HUES6 (cell line): ENCODE results near the gene GNG12.

Experiments used
- H3K27ac ChIP-seq: 2 replicates; pipeline ENCODE4 v1.7.0; 2013; ENCODE audit warnings: low read depth, mild to moderate bottlenecking, low read length, inconsistent platforms
- H3K27me3 ChIP-seq: 2 replicates; pipeline ENCODE4 v1.6.1; 2013; ENCODE audit warnings: low read length; ENCODE audit not compliant: control insufficient read depth, insufficient read depth
- H3K36me3 ChIP-seq: 2 replicates; pipeline ENCODE4 v1.6.1; 2013; ENCODE audit warnings: low read length; ENCODE audit not compliant: control insufficient read depth, insufficient read depth
- H3K4me1 ChIP-seq: 2 replicates; pipeline ENCODE4 v1.6.1; 2013; ENCODE audit warnings: low read length; ENCODE audit not compliant: control insufficient read depth, insufficient read depth
- H3K4me3 ChIP-seq: 2 replicates; pipeline ENCODE4 v1.5.1; 2013; ENCODE audit warnings: low read depth, low read length
- H3K9ac ChIP-seq: one replicate; pipeline ENCODE4 v1.6.1; 2013; ENCODE audit warnings: mild to moderate bottlenecking, low read length
- H3K9me3 ChIP-seq: 2 replicates; pipeline ENCODE4 v1.6.1; 2013; ENCODE audit warnings: low read depth, low read length; ENCODE audit not compliant: control insufficient read depth, insufficient read depth

Gene GNG12

DNA sequence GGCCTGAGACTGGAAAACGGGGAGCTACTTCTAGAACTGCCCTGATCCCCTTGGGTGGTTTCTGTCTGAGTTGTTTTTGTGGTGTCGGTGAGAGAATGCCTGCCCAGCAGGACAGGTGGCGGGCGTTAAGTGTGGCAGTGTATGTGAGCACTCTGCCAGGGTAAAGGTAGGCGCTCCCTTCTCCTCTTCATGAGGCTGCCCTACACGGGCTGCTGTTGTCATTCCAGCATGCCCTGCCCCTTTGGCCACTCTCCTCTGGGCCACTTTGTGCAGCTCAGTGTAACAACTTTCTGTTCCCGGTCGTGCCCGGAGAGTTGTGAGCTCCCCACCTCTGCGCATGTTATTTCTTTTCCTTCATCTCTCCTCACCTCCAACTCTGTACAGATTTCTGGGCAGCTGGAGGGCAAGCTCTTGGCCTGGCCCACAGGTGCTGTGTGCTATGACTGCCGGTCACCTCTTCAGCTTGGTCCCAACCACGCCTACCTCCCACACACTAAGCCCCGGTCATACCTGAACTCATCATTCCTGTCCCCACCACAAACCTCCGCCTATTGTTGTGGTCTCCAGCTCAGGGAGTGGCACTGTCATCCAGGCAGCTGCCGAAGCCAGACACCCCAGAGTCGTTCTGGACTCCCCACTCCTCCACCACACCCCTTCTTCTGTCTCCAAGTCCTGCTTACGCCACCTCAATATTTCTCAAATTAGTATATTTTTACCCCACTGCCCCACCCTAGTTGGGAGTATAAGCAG lies 79.3 kb downstream of the GNG12 start:
- no peaks in the 10 kb centered on the region for H3K9me3 ChIP-seq
- no peak overlapping the region for H3K27ac ChIP-seq
- H3K36me3 ChIP-seq, result no peaks in the 10 kb centered on the region
- no peak overlapping the region for H3K4me3 ChIP-seq
- H3K9ac ChIP-seq, result no peak overlapping the region
- H3K27me3 ChIP-seq, result no peaks in the 10 kb centered on the region
- H3K4me1 ChIP-seq, result peaks cover 34% of the 10 kb centered on the region

DNA sequence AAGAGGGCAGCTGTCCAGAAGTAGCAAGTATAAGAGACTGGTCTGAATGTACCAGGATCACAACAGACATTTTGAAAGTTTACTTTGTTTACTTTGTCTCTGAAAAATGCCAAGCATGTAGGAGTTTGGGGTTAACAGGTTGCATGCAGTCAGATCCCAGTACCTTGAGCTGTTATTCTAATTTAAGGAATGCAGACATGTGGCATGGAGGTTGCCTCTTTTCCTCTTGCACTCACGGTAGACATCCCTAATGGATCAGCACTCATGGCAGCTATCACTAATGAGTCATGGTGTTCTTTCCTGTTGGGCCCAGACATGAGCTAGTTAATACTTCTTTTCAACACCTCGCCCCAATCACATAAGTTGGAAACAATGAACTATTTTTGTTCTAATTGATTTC lies 81.0 kb downstream of the GNG12 start:
- H3K9me3 ChIP-seq, result no peaks in the 10 kb centered on the region
- H3K27ac ChIP-seq, result no peak overlapping the region
- H3K36me3 ChIP-seq, result no peaks in the 10 kb centered on the region
- peaks cover 49% of the 10 kb centered on the region for H3K4me1 ChIP-seq
- no peak overlapping the region for H3K9ac ChIP-seq
- H3K4me3 ChIP-seq, result no peak overlapping the region
- H3K27me3 ChIP-seq, result no peaks in the 10 kb centered on the region

DNA sequence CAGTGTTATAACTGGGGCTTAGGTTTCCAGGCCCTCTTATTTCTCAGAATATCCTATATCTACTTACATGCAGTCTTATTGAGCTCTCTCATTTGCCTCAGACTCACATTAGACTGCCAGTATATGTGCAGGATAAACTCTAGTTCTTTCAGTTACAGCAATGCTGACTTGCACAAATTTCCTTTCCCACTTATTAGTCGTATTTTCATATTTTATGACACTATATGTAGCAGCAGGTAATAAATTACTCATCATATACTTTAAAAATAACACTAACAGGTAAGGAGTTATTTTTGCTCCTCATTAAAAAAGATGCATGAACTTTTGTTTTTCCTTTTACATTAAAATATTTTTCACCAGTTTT lies 82.6 kb downstream of the GNG12 start:
- H3K4me1 ChIP-seq, result peaks cover 61% of the 10 kb centered on the region
- no peak overlapping the region for H3K4me3 ChIP-seq

DNA sequence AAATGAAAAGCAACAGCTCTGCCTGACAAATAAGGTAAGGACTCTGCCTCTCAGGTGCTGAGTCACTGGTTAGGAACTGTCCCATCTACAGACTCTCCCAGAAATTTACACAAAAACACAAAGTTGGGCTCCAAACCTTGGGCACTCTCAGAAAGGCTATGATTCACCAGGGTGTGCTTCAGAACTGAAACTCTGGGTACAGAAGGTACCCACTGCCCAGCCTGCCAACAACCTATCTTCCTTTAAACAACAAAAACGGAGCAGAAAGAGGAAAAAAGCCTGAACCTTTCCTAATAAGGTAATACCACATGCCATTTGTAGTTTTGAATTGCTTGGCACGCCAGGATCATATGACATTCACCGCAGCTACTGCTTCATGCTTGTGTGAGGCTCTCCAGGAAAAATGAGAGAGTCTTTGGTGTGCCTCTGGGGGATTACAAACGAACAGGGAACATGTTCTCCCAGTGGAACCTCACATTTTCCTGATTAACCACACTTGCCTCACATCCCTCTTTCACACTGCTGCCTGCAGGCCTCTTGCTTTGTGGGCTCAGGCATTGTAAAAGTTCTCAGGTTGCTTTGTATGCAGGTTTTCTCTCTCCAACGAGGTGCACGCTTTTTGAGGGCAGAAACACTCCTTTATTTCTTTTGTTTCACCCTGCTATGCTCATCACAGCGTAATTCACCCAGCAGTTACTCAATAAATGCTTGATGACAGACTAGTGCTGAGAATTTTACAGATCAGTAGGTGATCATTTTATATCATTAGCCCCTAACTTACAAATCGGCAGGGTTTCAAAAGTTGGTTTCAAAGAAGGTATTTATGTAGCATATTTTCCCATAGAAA lies 83.2 kb downstream of the GNG12 start:
- peak overlapping the region; percentile 14; the same call in 1 of the 2 replicates for H3K4me3 ChIP-seq
- H3K27ac ChIP-seq, result peak overlapping the region; percentile 82
- peaks cover 64% of the 10 kb centered on the region for H3K4me1 ChIP-seq
- H3K27me3 ChIP-seq, result no peaks in the 10 kb centered on the region
- no peaks in the 10 kb centered on the region for H3K9me3 ChIP-seq
- H3K9ac ChIP-seq, result peak overlapping the region; percentile 69
- no peaks in the 10 kb centered on the region for H3K36me3 ChIP-seq

More for the DNA sequence above, 82.6 kb downstream of the GNG12 start:
- H3K36me3 ChIP-seq, result no peaks in the 10 kb centered on the region
- H3K27ac ChIP-seq, result peak overlapping the region; percentile 82
- peak overlapping the region; percentile 69 for H3K9ac ChIP-seq
- H3K9me3 ChIP-seq, result no peaks in the 10 kb centered on the region
- no peaks in the 10 kb centered on the region for H3K27me3 ChIP-seq

DNA sequence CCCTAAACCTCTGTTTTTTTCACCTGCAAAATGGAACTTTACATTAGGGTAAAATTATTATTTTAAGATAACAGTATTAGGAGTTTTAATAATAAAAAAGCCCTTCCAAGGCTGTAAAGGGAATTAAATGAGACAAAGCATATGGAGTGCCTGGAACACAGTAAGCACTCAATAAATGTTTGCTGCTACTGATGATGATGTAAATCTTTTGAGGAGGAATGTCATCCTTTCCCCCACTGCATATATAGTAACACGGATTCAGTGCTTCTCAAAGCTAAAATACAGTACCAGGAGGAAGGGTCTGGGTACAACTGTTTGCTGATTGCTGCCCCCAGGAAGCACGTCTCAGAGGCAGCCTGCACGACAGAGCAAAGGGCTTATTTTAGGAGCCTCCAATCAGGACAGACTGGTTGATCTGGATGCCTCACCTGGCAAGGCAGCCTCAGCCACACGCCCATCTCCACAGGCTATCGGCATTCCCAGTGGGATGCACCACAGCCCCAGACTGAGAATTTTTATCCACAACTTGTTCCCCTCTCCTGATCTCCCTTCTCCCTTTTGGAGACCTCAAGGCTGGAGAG lies 83.9 kb downstream of the GNG12 start:
- Histone ChIP-seq H3K36me3 (no peaks in the 10 kb centered on the region), H3K9me3 (no peaks in the 10 kb centered on the region), H3K27ac (peak overlapping the region; percentile 82), H3K4me3 (peak overlapping the region; percentile 14; the same call in 1 of the 2 replicates), H3K27me3 (no peaks in the 10 kb centered on the region), H3K4me1 (peaks cover 64% of the 10 kb centered on the region), H3K9ac (peak overlapping the region; percentile 69)

DNA sequence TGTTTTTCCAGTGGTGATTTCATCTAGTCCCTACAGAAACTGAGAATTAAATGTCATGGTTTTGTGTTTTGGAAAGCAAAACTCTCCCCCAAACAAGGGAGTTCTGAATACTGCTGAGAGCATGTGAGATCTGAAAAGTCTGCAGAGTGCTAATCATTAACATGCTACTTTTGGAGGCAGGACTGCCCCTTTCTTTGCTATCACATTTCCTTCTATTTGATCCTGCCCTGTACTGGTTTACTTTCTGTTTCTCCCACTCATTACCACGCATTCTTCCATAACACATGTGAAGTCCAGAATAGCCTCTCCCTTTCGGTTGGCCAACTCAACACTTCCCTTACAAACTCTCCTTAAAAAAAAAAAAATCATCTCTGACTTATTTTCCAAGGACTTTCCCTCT lies 84.6 kb downstream of the GNG12 start:
- H3K36me3 ChIP-seq, result no peaks in the 10 kb centered on the region
- peaks cover 66% of the 10 kb centered on the region for H3K4me1 ChIP-seq
- H3K4me3 ChIP-seq, result no peak overlapping the region
- H3K9ac ChIP-seq, result no peak overlapping the region
- H3K27me3 ChIP-seq, result no peaks in the 10 kb centered on the region
- H3K9me3 ChIP-seq, result no peaks in the 10 kb centered on the region
- H3K27ac ChIP-seq, result no peak overlapping the region

DNA sequence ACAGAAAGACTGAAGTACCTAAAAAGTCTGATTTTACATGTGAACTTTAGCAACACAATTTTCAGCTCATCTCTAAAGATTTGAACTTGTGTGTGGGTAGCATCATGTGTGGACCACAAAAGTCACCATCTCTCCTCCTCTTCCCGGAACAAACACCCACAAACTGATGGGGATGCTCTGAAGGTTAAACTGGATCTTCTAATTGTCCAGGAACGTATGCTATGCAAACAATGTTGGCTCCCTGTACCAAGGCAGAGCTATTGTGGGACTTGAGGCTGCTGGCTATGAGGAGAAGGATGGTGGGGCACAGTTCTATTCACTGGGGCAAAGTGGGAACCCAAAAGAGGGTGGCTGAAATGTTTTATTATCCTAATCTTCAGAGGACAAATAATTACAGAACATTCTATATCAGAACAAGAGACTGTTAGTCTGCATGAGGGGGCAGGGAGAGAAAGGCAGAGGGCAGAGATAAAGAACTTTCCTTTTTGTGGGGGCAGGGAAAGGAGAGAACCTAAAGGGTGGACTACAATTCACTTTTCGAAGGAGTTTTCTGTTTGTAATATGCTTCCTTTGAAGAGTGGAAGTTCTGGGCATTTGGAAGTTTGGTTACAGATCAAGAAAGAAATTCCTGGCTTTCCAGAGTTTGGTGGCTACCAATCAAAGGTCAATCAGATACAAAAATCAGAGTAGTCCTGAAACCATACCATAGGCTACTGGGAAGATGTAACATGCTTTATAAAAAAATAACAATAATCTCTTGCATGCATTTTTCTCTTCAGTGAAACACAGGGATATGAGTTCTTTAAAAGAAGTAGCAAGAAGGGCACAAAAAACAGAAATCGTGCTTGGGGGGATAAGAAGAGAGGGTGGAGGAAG lies 85.4 kb downstream of the GNG12 start:
- H3K4me3 ChIP-seq, result no peak overlapping the region
- no peak overlapping the region for H3K9ac ChIP-seq
- H3K36me3 ChIP-seq, result no peaks in the 10 kb centered on the region
- no peaks in the 10 kb centered on the region for H3K27me3 ChIP-seq
- H3K4me1 ChIP-seq, result peaks cover 70% of the 10 kb centered on the region
- no peak overlapping the region for H3K27ac ChIP-seq
- H3K9me3 ChIP-seq, result no peaks in the 10 kb centered on the region

DNA sequence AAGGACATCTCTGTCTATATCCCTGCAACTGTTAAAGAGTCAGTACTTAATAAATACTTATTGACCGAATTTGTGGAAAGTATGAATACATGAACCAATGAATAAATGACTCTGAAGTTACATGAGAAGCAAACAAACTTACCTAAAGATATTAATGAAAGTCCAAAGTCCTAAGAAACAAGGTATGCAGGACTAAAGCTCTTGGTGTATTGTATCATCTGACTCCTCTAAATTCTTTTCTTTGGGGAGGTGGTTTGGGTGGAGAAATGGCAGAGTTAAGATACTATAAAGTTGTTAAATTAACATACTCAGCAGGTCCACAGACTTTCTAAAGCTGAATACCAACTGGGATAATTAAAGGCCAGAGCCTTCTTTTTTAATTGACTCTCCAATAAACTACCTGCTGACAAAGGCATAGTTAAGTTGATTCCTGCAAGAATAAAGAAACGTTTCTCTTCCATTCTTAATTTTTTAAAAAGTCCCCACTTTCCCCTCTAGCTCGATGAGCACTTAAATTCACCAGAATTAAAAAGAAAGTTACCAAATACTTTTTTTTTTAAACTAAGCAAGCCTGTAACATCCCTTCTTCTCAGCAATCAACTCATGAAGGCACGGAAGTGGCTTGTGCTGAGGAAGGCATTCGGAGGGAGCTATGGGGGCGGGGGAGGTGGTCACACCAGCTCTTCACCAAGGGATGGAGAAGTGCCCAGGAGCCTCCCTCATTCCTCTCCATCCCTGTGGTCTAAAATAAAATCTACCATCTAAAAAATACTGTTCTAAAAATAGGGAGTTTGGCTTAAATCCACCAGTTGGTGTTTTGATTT lies 87.2 kb downstream of the GNG12 start:
- Histone ChIP-seq H3K4me1 (peaks cover 57% of the 10 kb centered on the region), H3K4me3 (no peak overlapping the region), H3K36me3 (no peaks in the 10 kb centered on the region), H3K27ac (no peak overlapping the region), H3K9ac (no peak overlapping the region), H3K9me3 (no peaks in the 10 kb centered on the region), H3K27me3 (no peaks in the 10 kb centered on the region)

DNA sequence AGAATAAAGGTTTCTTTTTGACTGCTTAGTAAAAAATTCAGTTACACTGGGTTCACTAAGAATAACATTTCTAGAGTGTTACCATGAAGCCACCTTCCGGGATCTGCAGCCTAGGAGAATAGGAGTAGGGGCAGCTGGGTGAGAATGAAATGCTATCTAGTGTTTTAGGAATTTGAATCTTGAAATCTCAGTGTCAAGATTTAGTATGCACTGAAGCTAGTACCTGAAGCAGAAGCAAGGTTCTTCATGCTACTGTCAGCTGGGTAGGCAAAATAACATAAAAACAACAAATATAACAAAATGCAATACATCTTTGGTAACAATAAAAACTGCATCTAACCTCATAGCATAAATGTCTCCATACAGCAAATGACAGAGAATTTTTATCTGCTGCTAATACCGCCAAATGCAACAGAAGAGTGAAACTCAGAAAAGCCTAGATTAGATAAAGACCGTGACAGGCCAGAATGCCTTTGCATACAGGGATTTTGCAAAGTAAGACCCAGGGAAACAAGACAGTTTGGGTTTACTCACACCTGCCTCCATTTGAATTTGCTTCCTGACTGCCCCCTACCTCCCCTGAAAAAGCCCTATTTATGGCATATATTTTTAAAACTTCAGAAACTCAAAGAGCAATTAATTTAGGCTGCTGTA lies 90.1 kb downstream of the GNG12 start:
- Histone ChIP-seq H3K4me3 (no peak overlapping the region), H3K4me1 (peaks cover 37% of the 10 kb centered on the region)

More for the DNA sequence above, 90.1 kb downstream of the GNG12 start:
- Histone ChIP-seq H3K9me3 (no peaks in the 10 kb centered on the region), H3K36me3 (no peaks in the 10 kb centered on the region), H3K27me3 (no peaks in the 10 kb centered on the region), H3K27ac (no peak overlapping the region), H3K9ac (no peak overlapping the region)
